ENCODE results near the gene KIAA2012.
"Not testable (repeated sequence)": the region's sequence is repeated elsewhere in the genome, so short reads cannot be mapped to it uniquely, and the experiment has no call there.

The KIAA2012 gene

DNA sequence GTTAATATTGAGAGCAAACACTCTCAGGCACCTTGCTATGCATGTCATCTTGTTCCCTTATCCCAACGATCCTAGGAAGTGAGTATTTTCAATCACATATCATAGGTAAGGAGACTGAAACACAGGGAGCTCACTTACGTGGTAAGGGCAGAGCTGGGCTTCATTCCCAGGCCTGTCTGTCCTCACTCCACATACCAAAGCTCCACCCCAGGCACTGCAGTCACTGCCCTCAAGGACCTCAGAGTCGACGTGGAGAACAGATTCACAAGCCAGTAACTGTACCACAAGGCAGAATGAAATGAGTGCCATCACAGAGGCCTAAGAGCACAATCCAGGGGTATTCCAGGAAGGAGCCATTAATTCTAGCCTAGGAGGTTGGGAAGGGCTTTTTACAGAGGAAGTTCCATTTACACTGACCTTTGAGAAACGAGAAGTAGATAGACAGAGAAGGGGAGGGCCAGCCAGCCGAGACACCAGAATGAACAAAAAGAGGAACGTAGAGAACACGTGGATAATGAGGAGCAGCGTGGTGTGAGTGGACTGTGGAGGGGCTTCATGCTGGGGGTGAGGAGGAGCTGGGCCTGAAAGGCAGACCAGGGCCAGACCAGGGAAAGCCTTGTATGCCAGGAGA, 48.6 kb downstream of the KIAA2012 start:
- DNase-seq = no peak

GRCh38 chr2:202122163-202122540, 49.1 kb downstream of the KIAA2012 start:
- no peak for DNase-seq

DNA sequence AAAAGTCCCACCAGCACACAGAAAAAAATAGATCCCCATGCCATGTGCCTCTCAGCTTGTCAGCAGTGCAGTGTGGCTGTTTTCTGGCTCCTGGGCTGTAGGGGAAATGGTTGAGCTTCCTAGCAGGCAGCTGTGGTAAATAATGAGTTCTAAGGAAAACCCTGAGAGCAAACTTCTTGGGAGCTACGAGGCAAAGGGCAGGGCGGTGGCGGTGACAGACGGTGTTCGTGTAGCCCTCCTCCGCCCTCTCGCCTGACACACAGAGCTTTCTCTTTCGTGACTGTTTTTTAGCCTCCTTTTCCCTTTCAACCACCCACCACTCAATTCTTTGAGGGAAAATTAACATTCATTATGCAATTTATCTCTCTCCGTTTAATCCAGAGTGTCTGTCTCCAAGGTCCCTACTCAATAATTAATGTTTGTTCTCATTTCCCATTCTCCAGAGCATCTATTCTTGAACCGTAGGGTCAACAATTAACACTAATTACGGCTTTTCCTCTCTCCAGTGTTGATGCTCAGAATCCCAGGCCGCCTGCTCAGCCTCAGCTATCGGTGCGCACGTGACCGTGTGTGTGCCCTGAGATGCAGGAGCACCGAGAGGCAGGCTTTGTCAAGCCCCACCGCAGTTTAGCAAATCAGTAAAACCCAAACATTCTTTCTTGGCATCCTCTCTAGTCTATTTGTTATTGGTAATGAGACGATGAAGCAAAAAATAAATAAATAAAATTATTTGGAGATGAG, 50.1 kb downstream of the KIAA2012 start:
- DNase-seq = no peak

DNA sequence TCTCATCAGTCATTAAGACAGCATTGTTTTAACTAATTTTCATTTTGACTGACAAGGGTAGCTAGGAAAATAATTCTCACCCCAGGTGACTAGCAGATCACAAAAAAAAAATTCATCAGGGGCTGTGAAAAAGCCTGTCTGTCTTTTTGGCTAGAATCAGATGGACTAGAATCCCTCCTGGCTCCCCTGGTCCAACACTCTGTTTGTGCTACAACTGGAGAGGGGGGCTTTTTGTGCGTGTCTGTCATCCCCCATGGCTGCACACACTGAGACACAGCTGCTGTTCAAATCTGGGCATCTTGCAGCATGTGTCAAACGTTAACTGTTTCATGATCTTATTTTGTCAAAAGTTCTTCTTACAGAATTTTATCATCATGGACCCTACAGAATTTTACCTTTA, 51.2 kb downstream of the KIAA2012 start:
- no peak for DNase-seq

DNA sequence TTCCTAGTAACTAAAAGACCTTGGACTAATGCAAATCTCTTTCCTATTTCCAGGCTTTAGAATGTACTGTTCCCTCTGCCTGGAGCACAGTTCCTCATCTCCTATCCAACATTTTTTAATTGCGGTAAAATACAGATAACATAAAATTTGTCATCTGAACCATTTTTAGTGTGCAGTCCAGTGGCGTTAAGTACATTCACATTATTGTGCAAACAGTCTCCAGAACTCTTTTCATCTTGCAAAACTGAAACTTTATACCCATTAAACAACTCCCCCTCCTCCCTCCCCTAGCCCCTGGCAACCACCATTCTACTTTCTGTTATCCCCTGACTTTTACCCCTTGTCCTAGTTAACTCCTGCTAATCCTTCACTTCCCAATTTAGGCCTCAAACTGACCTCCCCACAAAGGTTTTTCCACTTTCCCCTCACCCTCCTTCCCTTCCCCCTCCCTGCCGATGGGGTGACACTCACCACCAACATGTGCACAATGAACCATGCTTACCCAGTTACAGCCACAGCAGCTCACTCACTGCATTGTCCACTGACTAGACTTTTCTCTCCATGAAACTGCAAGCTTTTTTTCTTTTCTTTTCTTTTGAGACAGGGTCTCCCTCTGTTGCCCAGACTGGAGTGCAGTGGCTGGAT, 54.8 kb downstream of the KIAA2012 start:
- no peak for DNase-seq

DNA sequence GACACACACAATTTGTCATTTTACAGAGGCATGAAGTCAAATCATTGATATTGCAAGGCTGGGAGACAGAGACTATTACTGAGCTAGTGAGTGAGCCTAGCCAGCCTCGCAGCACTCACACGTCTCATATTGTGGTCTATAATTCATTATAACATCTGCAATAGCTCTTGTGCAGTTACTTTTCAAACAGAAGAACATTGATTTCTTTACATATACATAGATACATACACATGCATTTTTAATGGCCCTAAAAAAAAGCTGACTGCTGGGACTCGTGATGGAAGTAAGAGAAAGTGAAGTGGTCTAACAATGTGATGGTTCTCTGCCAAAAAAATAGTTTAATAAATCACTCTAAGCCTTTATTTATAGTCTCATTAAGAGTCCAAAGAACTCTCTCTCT, 56.8 kb downstream of the KIAA2012 start:
- no peak for DNase-seq

- DNase-seq = no peak
Measured at GRCh38 chr2:202133200-202133908, 60.3 kb downstream of the KIAA2012 start.

DNA sequence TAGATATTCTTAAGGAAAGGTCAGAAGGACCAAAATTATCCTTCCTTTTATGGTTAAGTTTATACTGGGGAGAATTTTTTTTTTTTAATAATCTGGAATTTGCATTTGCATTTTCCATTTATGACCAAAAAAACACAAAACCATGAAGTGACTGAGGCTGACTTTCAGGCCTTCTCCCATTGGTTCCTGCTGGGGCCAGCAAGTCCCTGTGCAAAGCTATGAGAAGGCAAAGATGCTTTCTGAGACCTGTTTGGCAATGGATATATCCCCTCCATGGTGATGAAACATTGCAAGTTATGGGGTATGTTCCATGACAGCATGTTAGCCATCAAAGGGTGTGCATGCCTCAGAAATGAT, 60.8 kb downstream of the KIAA2012 start:
- DNase-seq = no peak

DNA sequence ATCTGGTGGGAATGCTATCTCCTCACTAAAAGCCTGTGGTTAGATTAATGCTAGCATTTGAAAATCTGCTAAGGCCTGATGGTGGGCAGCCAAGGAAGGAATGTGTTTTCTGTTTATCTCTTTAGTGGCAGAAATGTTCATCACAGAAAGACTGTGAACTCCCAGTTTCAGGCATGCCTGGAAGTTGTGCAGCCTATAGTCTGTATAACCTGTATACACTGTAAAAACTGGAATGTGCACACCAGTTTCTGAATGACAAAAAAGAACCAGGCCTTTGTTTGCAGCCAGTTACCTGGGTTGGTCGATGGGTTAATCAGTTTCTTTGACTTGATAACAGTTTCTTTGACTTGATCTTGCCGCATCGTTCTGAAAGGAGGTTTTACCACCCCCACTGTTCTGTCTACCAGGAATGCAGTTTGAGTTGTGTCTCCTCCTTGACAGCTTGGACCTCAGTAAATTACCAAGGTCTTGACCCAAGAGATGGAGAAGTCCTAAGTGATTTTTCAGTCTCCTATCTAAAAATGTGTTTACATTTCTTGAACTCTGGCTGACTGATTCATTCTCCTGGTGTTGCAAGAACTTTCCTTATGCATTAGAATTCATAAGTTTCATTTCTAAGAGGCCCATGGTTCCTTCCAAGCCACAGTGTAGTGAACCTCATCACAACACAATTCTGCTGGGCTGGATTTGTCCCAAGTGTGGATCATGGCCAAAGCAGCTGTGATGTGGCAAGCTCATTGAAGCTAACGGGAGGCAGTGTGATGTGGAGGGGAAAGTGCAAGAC, 62.2 kb downstream of the KIAA2012 start:
- DNase-seq = no peak

DNA sequence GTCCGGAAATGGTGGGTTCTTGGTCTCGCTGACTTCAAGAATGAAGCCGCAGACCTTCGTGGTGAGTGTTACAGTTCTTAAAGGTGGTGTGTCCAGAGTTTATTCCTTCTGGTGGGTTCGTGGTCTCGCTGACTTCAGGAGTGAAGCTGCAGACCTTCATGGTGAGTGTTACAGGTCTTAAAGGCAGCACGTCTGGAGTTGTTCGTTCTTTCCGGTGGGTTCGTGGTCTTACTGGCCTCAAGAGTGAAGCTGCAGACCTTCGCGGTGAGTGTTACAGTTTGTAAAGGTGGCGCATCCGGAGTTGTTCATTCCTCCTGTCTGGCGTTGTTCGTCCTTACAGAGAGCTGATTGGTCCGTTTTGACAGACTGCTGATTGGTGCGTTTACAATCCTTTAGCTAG, 63.0 kb downstream of the KIAA2012 start:
- not testable (repeated sequence) for DNase-seq

- no peak for DNase-seq
Measured at GRCh38 chr2:202136526-202136925, 63.5 kb downstream of the KIAA2012 start.

DNA sequence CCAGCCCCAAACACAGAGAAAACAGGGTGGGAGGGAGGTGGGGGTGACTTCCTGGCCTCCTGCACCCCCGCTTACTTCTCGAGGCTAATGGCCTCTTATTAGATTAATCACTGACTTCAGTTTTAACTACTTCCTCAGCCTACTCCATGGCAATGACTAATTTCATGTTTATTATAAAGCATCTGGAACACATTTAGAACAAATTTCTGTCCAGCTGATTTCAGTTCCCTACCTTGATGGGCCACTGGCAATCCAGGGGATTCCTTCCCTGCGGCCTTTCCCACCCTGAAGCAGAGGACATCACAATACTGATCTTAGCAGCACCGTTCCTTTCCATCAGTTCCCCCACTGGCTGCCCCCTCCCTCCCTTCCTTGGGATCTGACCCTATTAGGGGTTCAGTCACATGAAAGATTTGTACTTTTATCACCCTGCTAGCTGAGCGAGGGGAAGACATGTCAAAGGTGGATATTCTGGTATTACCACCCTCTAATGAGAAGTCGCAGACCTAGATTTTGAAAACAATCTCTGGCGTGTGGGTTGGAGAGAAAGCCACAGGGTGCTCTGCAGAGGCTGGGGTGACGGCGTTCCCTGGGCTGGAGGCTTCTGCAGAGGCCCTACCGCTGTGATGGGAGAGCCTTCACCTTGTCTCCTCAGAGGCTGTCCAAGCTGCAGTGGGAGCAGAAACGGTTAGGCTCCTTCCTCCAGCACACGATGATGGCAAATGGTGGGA, 67.6 kb downstream of the KIAA2012 start:
- no peak for DNase-seq

DNA sequence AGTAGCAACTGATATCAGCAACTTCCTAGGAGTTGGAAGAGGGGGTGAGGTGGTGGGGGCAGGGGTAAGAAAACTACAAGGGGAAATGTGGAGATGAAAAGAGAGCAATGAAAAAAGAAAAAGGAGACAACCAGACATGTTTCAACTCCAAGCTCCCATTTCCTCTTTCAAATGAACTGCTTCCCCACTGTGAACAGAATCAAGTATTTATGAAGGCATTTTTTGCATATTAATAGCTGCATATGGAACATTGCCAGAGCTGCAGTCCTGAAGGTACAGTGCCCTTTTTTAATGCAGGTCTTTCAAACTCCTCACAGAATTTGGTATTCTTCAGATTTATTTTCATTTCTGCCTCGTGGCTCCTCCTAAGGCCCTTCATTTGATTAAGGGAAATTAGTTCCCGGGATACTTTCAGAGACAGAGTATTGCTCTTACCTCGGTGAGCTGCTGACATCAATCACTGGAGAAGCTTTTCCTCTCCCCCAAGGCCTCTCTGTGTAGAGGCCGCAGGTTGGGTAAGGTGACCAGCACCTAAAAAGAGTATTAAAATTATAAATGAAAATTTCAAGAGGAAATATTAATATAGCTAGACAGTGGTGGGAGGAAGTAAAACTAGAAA, 68.4 kb downstream of the KIAA2012 start:
- DNase-seq = no peak

- DNase-seq = no peak
Measured at GRCh38 chr2:202142540-202142939, 69.5 kb downstream of the KIAA2012 start.

DNA sequence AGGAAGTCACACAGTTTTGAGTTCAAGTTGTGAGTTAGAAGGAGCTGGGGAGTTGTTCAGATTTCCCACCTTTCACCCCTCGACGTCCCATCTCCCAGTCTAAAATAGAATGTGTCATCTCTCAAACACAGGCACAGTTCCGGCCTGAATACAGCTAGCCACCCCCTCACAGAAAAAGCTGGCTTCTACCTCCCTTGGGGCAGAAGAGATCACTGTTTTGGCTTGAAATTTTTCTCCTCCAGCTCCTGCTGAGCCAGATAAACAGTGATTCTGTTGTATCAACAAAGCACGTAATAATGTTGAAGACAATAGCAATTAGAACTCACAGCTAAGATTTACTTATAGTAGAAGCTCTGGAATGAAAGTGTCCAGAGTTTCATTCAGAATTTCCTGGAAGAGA, 74.7 kb downstream of the KIAA2012 start:
- DNase-seq = no peak

DNA sequence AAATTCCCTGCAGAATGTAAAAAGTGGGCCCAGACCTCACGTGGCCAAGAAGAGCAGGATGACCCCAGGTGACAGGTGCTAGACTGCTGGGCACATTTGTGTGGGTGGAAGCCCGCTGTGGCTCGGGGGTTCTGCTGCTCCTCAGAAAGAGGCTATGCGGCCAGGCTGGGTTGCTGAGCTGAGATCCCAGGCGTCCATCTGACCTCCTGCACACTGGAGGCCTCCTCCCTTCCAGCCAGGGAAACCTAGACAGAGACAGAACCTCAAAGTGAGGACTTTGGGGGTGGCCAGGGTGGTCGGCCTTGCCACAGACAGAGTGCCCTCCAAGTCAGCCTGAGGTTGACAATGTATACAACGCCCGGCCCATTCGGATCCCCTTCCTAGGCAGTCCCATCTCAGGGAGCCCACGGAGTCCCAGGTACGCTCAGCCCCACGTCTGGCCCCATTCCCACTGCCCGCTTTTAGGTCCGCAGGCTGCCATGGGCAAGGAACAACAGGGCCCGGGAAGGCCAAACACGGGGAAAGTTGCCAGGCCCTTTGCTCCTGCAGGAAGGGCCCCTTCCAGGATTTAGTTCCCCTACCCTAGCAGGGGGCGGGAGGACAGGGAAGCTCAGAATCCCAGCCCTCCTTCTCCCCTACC, 75.6 kb downstream of the KIAA2012 start:
- no peak for DNase-seq

DNA sequence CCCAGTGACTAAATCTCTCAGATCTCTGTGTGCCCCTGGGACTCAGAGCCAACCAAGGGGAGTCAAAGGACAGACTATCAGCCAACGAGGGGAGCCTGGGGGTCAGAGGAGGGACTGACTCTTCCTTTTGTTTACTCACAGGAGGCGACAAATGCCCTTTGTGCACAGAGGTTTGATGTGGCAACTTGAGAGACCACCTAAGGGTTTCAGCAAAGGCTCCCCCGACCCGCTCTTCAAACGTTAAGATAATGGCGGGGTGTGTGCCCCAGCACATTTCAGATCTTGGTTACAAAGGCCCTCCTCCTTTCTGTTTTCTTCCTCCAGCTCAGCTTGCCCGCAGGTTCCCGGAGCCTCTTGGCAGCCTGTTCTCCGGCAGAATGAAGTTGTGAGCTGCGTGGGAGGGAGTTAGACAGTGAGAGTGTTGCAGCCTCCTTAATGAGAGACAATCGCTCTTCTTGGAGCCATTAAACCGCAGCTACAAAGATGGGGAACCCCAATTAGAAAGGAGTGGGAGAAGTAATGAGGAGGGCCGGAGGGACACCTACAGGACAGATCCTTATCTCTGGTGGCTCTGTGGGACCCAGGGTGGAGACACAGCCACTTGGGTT, 76.2 kb downstream of the KIAA2012 start:
- DNase-seq = no peak

- DNase-seq = no peak
Measured at GRCh38 chr2:202149936-202150335, 76.9 kb downstream of the KIAA2012 start.

DNA sequence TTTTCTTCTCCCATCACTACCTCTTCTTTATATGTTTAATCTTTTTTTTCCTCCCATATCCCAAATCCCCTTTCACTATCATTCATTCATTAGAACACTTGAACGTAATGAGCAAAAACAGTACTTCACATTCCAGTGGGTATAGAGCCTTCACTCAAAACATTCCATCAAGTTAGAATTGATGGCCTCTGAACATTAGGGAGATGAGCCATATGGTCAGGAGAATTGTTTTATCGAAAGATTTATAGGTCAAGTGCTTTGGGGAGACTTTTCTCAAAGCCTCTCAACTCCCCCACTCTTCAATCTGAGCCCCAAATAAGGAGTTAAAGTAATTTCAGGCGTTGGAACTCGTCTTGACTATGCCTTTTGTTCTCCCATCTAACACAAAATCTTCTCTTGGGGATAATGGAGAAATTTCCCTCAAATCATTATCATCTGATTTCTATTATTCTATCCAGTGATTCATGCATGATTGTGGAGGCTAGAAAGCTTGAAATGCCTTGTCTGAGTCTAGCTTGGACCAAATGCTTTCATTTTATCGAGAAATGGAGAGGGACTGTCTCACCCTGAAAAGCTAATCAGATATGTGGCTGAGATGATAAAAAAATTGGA, 79.2 kb downstream of the KIAA2012 start:
- DNase-seq = no peak

- no peak for DNase-seq
Measured at GRCh38 chr2:202154613-202155012, 81.6 kb downstream of the KIAA2012 start.
